ENCODE data around the gene DISC1.

DNA sequence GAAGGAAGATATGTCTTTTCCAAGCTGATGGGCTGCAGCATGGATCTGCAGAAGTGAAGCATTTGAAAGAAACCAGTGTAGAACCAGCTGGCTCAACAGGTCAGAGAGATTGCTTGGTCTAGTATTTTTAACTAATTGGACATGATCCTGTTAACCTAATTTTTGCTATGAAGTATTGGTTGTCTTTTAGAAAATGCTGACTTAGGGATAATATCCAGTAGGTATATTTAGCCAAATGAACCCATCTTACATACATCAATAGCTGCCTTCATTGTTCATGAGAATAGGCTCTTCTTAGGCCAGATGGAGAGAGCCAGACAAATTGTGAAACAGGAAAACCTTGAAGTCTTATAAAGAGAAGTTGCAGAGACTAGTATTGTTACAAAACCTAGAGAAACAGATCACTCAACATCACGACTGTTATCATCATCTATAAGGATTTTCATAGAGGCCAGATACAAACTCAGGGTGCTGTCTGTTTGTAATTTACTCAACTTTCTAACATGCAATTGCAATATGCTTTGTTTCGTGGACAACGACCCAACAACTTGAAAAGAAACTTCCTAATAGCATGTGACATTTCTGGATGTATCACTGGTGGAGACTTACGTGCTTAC lies 148.2 kb downstream of the DISC1 start:
- TF ChIP-seq CTCF (IDR thresholded peaks at IDR 0.05): no peak
- no peak for TF ChIP-seq EP300 (IDR thresholded peaks at IDR 0.05)
